HG02763 (cell line): ENCODE results near the gene THUMPD1.
A peak's percentile ranks its signal among the peaks of the same experiment; 100 is the strongest.
"Not testable (repeated sequence)": the region's sequence is repeated elsewhere in the genome, so short reads cannot be mapped to it uniquely, and the experiment has no call there.

Experiments
- ATAC-seq: cut with Tn5 transposase; IDR thresholded peaks from one replicate; pipeline ENCODE4 v1.9.1; 2021; ENCODE audit warnings: mild to moderate bottlenecking, moderate library complexity; ENCODE audit not compliant: unreplicated experiment

Gene THUMPD1, protein sequence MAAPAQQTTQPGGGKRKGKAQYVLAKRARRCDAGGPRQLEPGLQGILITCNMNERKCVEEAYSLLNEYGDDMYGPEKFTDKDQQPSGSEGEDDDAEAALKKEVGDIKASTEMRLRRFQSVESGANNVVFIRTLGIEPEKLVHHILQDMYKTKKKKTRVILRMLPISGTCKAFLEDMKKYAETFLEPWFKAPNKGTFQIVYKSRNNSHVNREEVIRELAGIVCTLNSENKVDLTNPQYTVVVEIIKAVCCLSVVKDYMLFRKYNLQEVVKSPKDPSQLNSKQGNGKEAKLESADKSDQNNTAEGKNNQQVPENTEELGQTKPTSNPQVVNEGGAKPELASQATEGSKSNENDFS

DNA sequence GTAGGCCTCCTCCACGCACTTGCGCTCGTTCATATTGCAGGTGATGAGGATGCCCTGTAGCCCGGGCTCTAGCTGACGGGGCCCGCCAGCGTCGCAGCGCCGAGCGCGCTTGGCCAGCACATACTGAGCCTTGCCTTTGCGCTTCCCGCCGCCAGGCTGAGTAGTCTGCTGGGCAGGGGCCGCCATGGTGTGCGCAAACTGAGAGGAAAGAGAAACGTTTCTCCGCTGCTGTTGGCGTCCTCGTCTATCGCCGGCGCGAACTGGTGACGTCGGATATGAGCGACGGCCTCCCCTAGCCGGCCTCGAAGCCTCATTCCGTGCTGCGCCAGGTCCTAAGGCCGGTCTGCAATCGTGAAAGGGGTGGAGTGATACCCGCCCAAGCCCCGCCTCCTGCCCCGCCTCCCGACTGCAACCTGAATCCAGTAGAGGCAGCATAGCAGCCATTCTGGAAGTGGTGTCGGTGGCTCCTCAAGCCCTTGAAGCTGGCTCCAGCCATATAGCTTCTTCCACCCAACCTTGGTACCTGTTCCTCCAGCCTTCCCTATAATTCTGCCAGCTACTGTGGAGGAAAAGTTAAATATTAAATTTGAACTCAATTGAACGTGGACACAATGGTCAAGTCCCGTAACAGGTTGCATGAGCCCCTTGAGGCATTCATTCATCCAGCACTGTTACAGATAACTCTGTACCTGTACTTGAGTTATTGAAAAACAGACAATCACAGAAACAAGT lies at the start of gene THUMPD1:
Gene THUMPD1, minus strand, starts transcription at position 265 of the 732 bp plus-strand sequence. Its CDS starts 79 bp downstream, at position 186.
- ATAC-seq: peak; percentile 82

DNA sequence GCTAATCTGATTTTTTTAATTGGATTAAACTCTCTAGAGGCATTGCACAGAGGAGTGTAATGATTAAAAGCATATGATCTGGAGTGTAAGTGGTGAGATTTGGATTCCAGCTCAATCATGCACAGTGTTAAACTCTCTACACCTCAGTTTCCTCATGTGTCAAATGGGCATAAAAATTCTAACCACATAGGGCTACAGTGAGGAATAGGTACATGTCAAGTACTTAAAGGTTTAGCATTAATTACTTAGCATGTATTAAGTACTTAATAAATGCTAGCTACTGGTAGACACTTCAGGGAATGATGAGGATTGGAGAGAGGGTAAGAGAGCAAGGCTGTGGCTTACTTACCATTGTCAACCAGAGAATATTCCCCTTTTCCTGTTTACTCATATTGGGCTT lies 47.5 kb upstream of the THUMPD1 start:
- no peak for ATAC-seq

DNA sequence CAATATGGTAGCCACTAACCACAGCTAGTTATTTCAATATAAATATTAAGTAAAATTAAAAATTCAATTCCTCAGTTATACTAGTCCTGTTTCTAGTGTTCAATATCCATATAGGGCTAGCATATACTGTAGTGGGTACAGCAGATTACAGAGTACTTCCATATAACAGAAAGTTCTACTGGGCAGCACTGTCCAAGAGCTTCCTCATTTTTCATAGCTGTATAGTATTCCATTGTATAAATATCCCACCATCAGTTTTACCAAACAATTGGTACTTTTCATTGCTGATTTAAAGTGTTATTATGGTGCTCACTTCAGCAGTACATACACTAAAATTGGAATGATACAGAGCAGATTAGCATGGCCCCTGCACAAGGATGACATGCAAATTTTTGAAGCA lies 42.6 kb upstream of the THUMPD1 start:
- no peak for ATAC-seq

DNA sequence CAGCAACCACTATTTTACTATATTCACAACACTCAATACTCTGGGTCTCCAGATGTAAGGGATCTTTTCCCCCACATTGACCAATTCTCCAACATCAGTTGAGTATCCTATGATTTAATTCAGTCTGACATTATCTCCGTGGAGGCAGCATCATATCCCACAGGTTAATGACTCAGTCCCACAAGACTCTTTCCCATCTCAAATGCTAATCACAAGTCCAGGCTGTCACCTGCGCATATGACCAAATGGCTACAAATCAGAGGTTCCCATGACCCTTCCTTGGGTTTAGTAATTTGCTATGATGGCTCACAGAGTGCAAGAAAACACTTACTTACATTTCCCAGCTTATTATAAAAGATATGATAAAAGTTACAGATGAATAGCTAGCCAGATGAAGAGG lies 40.9 kb upstream of the THUMPD1 start:
- ATAC-seq: no peak

DNA sequence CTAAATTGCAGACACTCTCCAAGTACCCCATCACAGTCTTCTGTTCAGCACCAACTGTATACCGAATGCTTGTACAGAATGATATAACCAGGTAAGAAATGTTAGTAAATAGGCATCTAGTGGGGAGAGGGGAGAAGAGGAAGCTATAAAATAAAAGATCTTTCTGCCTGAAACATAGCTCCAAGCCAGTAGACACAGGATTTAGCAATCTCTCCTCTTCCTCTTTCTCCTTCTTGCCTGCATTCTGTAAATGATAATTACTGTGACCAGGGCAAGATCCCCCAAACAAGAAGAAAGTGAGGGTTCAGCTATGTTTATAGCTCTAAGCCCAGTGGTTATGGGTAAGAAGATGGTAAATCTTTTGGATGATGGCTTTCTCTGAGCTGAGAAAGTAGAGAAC lies 40.1 kb upstream of the THUMPD1 start:
- ATAC-seq: no peak

DNA sequence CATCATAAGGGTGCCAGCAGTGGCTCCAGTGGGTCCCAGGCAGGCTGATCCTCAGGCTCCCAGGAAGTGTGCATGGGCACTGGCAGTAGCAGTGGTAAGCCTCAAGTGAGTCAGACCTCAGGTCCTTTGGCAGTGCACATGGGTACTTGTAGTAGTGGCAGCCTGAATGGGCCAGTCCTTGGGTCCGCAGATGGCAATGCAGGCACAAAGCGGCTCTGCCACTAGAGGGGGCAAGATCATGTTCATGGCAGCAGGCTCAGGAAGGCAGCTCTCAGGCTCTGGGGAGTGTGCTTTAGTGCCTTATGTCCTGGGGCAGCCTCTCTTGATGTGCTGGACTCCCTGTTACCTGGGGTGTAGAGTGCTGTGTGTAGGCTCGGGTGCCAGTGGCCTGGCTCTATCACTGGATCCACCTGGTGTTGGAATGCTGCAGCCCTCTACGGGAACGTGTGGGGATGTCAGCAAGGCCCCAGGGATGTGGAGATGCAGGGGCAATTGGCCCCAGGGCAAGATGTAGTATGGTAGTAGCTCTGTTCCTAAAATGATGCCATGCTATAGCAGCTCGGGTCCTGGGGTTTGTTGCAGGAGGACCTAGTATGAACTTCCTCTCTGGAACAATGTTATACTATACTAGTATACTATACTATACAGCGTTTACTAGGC lies 33.2 kb upstream of the THUMPD1 start:
- no peak for ATAC-seq

DNA sequence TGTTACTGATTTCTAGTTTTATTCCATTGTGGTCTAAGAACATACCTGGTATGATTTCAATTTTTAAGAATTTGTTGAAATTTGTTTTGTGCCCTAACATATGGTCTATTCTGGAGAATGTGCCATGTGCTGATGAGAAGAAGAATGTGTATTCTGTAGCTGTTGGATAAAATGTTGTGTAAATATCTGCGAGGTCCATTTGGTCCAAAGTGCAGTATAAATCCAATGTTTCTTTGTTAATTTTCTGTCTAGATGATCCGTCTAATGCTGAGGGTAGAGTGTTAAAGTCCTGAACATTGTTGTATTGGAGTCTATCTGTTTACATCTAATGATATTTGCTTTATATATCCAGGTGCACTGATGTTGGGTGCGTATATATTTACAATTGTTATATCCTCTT lies 32.1 kb upstream of the THUMPD1 start:
- no peak for ATAC-seq

DNA sequence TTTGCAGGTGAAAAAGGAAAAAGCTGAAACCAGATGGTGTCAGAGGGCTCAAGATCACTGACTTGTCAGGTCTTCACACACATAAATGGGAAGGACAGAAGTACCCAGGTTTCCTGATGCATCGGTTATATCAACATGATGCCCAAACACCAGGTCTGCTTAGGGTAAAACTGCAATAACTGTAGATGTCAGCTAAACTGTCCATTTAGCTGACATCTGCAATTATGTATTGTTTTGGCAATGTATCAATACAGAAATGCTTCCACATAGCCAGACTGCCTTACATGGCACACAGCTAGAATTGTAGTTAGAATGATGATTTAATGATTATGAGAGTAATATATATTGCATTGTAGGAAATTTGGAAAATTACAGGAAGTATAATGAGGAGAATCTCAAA lies 27.2 kb upstream of the THUMPD1 start:
- ATAC-seq: no peak

DNA sequence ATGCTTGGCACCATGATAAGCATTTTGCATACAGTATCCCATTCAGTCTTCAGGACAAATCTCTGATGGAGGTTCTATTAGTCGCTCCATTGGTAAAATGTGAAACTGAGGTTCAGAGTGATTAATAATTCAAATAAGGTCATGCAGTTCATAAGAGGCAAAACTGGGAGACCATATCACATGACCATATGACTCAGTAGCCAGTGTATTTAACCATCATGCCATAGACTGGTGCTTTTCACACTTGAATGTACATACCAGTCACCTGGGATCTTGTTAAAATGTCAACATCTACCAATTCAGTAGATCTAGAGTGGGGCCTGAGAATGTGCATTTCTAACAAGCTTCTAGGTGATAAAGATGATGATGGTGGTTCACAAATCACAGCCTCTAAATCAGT lies 26.5 kb upstream of the THUMPD1 start:
- ATAC-seq: no peak

DNA sequence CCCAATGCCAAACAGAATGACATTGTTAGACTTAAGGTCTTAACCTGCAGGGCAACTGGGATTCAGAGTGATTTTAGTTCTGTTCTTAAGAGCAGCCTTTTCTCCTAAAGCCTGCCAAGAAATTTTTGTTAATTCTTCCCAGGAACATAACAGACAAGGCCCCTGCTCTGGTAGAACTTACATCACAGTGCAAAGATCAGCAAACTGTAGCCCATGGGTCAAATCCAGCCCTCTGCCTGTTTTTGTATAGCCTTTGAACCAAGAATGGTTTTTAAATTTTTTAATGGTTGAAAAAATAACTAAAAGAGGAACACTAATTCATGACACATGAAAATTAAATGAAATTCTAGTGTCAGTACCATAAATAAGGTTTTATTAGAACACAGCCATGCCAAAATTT lies 26.0 kb upstream of the THUMPD1 start:
- no peak for ATAC-seq

DNA sequence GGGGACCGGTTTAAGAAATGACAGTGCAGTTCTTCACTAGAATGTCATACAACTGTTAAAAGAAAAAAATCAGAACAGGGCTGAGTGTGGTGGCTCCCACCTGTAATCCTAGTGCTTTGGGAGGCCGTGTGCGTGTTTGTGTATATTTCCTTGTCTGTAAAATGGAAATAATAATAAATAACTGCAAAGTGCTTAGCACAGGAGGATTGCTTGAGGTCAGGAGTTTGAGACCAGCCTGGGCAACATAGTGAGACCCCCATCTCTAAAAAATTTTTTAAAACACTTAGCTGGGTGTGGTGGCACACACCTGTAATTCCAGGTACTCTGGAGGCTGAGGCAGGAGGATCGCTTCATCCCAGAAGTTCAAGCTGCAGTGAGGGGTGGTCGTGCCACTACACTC lies 24.7 kb upstream of the THUMPD1 start:
- no peak for ATAC-seq

DNA sequence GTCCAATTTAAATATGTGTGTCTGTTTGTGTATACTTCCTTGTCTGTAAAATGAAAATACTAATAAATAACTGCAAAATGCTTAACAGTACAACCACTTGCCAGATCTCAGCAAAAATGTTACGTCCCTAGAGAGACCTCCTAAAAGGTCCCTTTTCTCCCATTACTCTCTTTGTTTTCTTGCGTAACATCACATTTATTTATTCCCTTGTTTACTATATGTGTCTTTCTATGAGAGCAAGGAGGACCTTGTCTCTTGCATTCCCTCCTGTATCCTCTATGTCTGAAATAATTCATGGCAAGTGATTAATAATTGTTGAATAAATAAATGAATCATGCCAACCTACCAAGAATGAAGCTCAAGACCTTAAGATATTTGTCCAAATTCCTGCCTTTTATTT lies 24.1 kb upstream of the THUMPD1 start:
- no peak for ATAC-seq

DNA sequence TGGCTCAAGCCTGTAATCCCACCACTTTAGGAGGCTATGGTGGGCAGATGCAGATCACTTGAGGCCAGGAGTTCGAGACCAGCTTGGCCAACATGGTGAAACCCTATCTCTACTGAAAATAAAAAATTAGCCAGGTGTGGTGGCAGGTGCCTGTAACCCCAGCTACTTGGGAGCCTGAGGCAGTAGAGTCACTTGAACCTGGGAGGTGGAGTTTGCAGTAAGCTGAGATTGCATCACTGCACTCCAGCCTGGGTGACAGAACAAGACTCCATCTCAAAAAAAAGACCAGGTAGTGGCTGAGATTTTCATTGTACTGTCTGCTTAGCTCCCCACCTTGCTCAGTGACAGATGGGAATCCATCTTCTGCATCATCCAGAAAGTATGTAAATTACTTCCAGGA lies 22.8 kb upstream of the THUMPD1 start:
- ATAC-seq: not testable (repeated sequence)

DNA sequence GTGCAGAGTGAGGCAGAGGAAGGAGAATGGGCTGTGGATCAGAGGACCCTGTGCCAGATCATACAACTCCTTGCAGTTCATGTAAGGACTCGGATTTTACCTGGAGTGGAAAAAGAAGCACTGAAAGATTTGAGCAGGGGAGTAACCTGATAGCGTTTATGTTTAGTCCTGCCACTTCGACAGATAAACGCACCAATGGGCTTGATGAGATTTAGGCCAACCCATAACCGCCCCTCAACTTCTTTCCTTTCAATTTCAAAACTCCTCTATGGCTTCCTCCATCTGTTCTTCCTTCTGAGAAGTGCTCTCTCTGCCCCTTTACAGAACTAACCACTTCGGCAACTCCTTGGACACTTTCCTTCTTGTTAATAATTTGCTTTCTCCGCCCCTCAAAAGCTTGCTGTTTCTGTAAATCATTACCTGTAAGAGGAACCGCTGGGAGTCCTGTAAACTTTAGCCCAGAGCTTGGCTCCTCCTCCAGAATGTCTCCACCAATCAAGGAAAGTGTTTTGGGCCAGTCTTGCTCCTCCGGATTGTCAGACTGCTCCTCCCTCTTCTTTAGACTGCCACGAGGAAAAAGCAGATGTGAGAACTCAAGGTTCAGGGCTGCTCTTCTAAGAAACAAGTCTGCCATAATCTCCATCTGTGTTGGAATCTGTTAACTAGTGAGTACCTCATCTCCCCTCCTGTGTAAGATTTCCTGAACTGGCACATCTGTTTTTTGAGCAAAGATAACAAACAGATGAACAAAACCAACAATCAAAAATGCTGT lies 22.0 kb upstream of the THUMPD1 start, which contains the start of gene ACSM3:
Gene ACSM3, plus strand, starts transcription at position 554 of the 772 bp plus-strand sequence. CDS start 6,021 bp downstream, outside the sequence.
- peak; percentile 95 for ATAC-seq

DNA sequence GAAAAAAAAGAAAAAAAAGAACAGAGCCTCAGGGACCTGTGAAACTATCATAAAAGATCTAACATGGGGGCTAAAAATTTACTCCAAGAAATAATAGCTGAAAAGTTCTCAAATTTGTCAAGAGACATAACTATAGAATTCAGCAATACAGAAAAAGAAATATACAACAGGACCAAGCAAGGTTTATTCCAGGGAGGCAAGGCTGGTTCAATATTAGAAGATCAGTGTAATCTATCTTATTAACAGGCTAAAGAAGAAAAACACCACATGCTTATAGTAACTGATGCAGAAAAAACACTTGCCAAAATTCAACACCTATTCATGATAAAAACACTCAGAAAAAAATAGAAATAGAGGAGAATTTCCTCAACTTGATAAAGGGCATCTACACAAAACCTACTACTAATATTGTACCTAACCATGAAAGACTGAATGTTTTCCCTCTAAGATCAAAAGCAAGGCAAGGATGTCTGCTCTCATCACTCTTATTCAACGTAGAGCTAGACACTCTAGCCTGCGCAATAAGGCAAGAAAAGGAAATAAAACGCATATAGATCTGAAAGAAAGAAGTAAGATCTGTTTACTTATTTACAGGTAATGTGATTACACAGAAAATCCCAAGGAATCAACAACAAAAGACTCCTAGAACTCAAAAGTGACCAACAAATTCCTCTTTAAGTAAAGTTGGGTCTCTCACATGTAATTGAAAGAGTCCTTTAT lies 20.9 kb upstream of the THUMPD1 start:
- no peak for ATAC-seq

DNA sequence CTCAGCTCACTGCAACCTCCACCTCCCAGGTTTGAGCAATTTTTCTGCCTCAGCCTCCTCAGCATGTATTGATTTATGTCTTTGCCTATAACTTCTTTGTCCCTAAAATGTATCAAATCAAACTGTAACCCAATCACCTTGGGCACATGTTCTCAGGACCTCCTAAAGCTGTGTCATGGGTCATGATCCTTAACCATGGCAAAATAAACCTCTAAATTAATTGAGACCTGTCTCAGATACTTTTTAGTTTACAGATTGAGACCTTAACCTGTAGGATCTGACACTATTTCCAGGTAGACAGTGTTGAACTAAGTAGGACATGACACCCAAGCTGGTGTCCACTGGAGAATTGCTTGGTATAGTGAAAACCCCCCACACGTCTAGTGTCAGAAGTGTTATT lies 19.6 kb upstream of the THUMPD1 start:
- no peak for ATAC-seq

DNA sequence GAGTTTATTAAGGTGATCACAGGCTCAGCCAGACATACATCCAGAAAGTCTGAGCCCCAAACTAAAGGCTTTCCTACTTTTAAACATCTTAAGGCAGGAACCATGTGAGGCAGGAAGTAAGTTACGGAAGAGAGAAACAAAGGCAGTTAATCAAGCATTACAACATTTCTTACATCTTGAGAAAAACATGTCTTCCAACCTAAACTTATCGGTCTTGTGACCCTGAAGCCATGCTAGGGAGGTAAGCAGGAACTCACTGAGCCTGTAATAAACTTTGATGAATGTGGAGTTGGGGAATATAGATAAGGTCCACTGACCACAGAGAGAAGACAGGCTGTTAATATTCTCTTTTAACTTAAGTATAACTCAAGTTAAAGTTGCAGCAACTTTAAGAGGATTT lies 18.7 kb upstream of the THUMPD1 start:
- ATAC-seq: no peak

DNA sequence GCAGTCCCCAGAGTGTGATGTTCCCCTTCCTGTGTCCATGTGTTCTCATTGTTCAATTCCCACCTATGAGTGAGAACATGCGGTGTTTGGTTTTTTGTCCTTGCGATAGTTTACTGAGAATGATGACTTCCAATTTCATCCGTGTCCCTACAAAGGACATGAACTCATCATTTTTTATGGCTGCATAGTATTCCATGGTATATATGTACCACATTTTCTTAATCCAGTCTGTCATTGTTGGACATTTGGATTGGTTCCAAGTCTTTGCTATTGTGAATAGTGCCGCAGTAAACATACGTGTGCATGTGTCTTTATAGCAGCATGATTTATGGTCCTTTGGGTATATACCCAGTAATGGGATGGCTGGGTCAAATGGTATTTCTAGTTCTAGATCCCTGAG lies 14.2 kb upstream of the THUMPD1 start:
- ATAC-seq: not testable (repeated sequence)

DNA sequence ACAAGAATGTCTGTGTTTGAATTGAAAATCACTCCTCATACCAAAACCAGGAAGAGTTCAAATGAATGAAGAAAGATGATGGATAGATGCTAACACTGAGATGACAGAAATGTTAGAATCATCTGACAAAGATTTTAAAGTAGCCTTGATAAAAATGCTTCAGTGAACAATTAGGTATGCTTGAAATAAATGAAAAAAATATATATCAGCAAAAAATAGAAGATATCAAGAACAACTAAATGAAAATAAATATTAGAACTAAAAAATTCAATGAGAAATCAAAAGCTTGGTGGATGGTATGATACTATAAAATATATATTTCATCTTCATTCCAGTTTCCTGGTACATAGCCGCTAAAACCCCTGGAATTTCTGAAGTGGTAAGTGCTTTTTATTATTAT lies 13.6 kb upstream of the THUMPD1 start:
- no peak for ATAC-seq

DNA sequence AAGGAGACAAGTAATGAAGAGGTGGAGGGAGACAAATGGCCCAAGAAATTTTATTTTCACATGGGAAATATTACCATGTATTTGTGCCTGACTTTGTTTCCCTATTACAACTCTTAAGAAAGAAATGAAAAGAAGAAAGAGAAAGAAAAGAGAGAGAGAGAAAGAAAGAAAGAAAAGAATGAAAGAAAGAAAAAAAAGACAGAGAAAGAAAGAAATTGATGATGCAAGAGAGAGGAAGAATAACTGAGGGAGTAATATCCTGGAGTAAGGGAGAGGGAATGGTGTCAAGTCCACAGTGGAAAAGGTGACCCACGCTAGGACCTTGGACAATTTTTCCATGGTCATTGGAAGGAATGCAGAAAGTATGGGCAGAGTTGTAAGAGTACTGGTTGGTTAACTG lies 12.1 kb upstream of the THUMPD1 start:
- ATAC-seq: no peak
